ENCODE data around the gene CADPS2.
A peak's percentile ranks its signal among the peaks of the same experiment; 100 is the strongest.

The CADPS2 gene

GRCh38 chr7:122803323-122803722 lies 82.9 kb downstream of the CADPS2 start:
- in situ Hi-C loops (cut with MboI; ENCODE audit: low pct_unique_long_range_greater_than_20kb, low sequenced_read_pairs, unreplicated experiment), result no loop called here
- DNase-seq (ENCODE audit: low spot score), result peak; percentile 10
- peak; percentile 32 for TF ChIP-seq CTCF (IDR thresholded peaks at IDR 0.05; ENCODE audit: extremely low read depth, insufficient read depth, missing control alignments)

- DNase-seq (ENCODE audit: low spot score), result no peak
- TF ChIP-seq CTCF (IDR thresholded peaks at IDR 0.05; ENCODE audit: extremely low read depth, insufficient read depth, missing control alignments), result no peak
- in situ Hi-C loops (cut with MboI; ENCODE audit: low pct_unique_long_range_greater_than_20kb, low sequenced_read_pairs, unreplicated experiment), result no loop called here
These were observed 83.9 kb downstream of the CADPS2 start for GRCh38 chr7:122802301-122802751.

- no peak for DNase-seq (ENCODE audit: low spot score)
- in situ Hi-C loops (cut with MboI; ENCODE audit: low pct_unique_long_range_greater_than_20kb, low sequenced_read_pairs, unreplicated experiment), result no loop called here
- TF ChIP-seq CTCF (IDR thresholded peaks at IDR 0.05; ENCODE audit: extremely low read depth, insufficient read depth, missing control alignments), result no peak
These were observed 94.2 kb downstream of the CADPS2 start for GRCh38 chr7:122791959-122792545.

- in situ Hi-C loops (cut with MboI; ENCODE audit: low pct_unique_long_range_greater_than_20kb, low sequenced_read_pairs, unreplicated experiment), result no loop called here
- no peak for DNase-seq (ENCODE audit: low spot score)
- TF ChIP-seq CTCF (IDR thresholded peaks at IDR 0.05; ENCODE audit: extremely low read depth, insufficient read depth, missing control alignments), result no peak
These were observed 95.7 kb downstream of the CADPS2 start for GRCh38 chr7:122790591-122790990.

GRCh38 chr7:122790132-122790531 lies 96.1 kb downstream of the CADPS2 start:
- in situ Hi-C loops (cut with MboI; ENCODE audit: low pct_unique_long_range_greater_than_20kb, low sequenced_read_pairs, unreplicated experiment), result no loop called here
- DNase-seq (ENCODE audit: low spot score), result no peak
- no peak for TF ChIP-seq CTCF (IDR thresholded peaks at IDR 0.05; ENCODE audit: extremely low read depth, insufficient read depth, missing control alignments)

- TF ChIP-seq CTCF (IDR thresholded peaks at IDR 0.05; ENCODE audit: extremely low read depth, insufficient read depth, missing control alignments), result no peak
- in situ Hi-C loops (cut with MboI; ENCODE audit: low pct_unique_long_range_greater_than_20kb, low sequenced_read_pairs, unreplicated experiment), result no loop called here
- no peak for DNase-seq (ENCODE audit: low spot score)
These were observed 97.1 kb downstream of the CADPS2 start for GRCh38 chr7:122789156-122789555.
